Suppressor macrophage treated with lipopolysaccharide for 4 hours (primary cell): ENCODE measurements around the gene CD2BP2.

Experiments used
- DNase-seq: peaks from one replicate; pipeline ENCODE4 v3.0.0-alpha.2; 2020

The CD2BP2 gene

GRCh38 chr16:30378236-30379157 lies 23.4 kb upstream of the CD2BP2 start:
- peak; percentile 99 for DNase-seq

- DNase-seq = peak; percentile 78
Observed at GRCh38 chr16:30377812-30378235, 22.7 kb upstream of the CD2BP2 start.

- no peak for DNase-seq
Observed at GRCh38 chr16:30377050-30377811, 22.1 kb upstream of the CD2BP2 start.

GRCh38 chr16:30376461-30376902 lies 21.4 kb upstream of the CD2BP2 start:
- DNase-seq = no peak

GRCh38 chr16:30375864-30376263 lies 20.8 kb upstream of the CD2BP2 start:
- no peak for DNase-seq

GRCh38 chr16:30374538-30374937 lies 19.4 kb upstream of the CD2BP2 start, which contains the start of gene MYL11:
MYL11 (plus strand) TSS chr16:30374802; CDS start chr16:30374858, 56 bp downstream.
- DNase-seq = no peak

- no peak for DNase-seq
Observed at GRCh38 chr16:30372725-30373124, 17.6 kb upstream of the CD2BP2 start.

GRCh38 chr16:30372038-30372712 lies 17.1 kb upstream of the CD2BP2 start:
- no peak for DNase-seq

- no peak for DNase-seq
Observed at GRCh38 chr16:30371248-30371816, 16.2 kb upstream of the CD2BP2 start.

GRCh38 chr16:30370456-30371247 lies 15.5 kb upstream of the CD2BP2 start, which contains the start of gene TBC1D10B:
TBC1D10B (minus strand) TSS chr16:30370494; CDS start chr16:30370183, 311 bp downstream.
- DNase-seq = peak; percentile 100

- no peak for DNase-seq
Observed at GRCh38 chr16:30369938-30370455, 14.9 kb upstream of the CD2BP2 start.

- DNase-seq = peak; percentile 38
Observed at GRCh38 chr16:30369091-30369937, 14.2 kb upstream of the CD2BP2 start.

GRCh38 chr16:30368792-30369090 lies 13.6 kb upstream of the CD2BP2 start:
- no peak for DNase-seq

- peak; percentile 81 for DNase-seq
Observed at GRCh38 chr16:30368122-30368791, 13.1 kb upstream of the CD2BP2 start.

- no peak for DNase-seq
Observed at GRCh38 chr16:30367349-30368009, 12.4 kb upstream of the CD2BP2 start.

- no peak for DNase-seq
Observed at GRCh38 chr16:30366511-30366910, 11.4 kb upstream of the CD2BP2 start.

- DNase-seq = no peak
Observed at GRCh38 chr16:30365200-30365599, 10.1 kb upstream of the CD2BP2 start.

- DNase-seq = no peak
Observed at GRCh38 chr16:30361180-30361579, 6.1 kb upstream of the CD2BP2 start.

- DNase-seq = no peak
Observed at GRCh38 chr16:30359871-30360170, 4.7 kb upstream of the CD2BP2 start.
